ENCODE measurements around the gene SENP3.

The SENP3 gene

DNA sequence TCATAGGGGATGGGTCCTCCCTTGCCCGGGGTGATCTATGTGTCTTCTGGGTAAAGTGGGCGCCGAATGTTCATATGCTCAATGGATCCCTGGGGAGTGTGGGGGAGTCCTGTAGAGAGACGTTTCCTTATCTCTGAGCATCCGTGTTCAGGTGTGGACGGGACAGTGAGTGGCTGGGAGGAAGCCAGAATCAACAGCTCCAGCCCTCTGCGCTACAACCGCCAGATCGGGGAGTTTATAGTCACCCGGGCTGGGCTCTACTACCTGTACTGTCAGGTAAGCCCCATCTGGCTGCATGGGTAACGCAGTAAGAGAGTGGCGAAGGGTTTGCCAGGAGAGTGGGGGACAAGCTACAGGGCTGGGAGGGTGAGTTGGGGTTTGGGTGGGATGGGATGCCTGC is 5.1 kb upstream of the SENP3 start:
- no peak for DNase-seq (ENCODE audit: low read depth in 2 of 2)

DNA sequence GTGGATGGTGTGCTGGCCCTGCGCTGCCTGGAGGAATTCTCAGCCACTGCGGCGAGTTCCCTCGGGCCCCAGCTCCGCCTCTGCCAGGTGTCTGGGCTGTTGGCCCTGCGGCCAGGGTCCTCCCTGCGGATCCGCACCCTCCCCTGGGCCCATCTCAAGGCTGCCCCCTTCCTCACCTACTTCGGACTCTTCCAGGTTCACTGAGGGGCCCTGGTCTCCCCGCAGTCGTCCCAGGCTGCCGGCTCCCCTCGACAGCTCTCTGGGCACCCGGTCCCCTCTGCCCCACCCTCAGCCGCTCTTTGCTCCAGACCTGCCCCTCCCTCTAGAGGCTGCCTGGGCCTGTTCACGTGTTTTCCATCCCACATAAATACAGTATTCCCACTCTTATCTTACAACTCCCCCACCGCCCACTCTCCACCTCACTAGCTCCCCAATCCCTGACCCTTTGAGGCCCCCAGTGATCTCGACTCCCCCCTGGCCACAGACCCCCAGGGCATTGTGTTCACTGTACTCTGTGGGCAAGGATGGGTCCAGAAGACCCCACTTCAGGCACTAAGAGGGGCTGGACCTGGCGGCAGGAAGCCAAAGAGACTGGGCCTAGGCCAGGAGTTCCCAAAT is 4.5 kb upstream of the SENP3 start:
- no peak for DNase-seq (ENCODE audit: low read depth in 2 of 2)

DNA sequence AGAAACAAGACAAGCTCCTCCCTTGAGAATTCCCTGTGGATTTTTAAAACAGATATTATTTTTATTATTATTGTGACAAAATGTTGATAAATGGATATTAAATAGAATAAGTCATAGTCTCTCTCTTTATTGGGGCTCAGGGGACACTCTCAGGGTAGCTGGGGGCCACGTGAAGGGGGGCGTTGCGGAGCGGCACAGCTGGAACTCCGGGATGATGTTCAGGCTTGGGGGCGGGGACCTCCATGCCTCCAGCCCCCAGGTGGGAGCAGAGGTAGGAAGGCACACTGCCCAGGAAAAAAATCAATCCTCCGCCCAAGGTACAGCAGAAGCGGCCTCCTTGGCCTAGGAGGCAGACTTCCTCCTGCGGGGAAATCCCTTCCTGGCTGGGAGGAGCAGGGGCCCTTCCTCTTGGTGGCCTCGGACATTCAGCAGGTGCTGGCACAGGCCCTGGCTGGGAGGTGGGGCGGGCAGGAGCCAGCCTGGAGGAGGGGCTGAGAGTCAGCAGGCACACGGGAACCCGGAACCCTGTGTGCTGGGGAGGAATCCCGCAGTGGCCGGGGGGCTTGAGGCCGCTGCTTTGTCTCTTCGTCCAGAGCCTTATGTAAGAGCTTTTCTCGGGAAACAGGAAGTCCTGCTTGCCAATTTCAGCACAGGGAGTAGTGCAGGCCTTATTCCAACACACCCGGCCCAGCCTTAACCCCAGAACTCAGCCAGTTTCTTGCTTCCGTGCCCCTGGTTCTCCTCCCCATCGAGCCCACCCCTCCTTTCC is 3.8 kb upstream of the SENP3 start:
- DNase-seq (ENCODE audit: low read depth in 2 of 2), result no peak

DNA sequence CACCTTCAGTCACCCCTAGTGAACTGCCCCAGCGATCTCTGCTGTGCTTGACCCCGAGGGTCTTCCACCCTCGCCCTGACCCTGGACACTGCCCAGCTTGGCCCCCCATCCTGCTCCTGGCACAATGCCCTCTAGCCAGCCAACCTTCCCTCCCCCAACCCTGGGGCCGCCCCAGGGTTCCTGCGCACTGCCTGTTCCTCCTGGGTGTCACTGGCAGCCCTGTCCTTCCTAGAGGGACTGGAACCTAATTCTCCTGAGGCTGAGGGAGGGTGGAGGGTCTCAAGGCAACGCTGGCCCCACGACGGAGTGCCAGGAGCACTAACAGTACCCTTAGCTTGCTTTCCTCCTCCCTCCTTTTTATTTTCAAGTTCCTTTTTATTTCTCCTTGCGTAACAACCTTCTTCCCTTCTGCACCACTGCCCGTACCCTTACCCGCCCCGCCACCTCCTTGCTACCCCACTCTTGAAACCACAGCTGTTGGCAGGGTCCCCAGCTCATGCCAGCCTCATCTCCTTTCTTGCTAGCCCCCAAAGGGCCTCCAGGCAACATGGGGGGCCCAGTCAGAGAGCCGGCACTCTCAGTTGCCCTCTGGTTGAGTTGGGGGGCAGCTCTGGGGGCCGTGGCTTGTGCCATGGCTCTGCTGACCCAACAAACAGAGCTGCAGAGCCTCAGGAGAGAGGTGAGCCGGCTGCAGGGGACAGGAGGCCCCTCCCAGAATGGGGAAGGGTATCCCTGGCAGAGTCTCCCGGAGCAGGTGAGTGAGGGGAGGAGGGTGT is 3.0 kb upstream of the SENP3 start, which contains the start of gene TNFSF13:
TSS of gene TNFSF13 (plus strand) at position 207 of the 776 bp plus-strand sequence. CDS start at position 497, 290 bp downstream.
- DNase-seq (ENCODE audit: low read depth in 2 of 2), result no peak

DNA sequence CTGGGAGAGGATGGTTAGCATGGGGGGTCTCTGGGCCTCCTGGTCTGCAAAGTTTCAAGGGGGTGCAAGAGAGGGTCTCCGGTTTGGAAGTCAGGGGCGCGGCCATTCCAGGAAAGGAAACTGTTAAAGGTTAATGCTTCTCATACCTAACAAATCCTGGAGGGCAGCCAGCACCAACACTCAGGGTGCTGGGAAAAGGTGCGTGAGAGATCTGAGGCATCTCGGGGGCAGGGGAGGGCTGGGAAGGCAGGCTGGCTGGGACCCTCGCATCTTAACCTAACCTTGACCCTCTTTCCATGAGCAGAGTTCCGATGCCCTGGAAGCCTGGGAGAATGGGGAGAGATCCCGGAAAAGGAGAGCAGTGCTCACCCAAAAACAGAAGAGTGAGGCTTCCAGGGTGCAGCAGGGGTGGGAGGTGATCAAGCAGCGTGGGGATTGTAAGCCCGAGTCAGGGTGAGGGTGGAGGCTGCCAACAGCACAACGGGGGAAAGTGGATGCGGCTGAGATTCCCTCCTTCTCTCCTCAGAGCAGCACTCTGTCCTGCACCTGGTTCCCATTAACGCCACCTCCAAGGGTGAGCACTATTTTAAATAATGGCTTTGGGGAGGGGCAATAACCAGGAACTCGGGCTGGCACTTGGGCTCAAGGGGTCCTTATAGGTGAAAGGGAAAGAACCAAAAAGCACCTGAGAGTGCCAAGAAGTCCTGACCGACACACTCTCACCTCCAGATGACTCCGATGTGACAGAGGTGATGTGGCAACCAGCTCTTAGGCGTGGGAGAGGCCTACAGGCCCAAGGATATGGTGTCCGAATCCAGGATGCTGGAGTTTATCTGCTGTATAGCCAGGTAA is 2.2 kb upstream of the SENP3 start:
- no peak for DNase-seq (ENCODE audit: low read depth in 2 of 2)

DNA sequence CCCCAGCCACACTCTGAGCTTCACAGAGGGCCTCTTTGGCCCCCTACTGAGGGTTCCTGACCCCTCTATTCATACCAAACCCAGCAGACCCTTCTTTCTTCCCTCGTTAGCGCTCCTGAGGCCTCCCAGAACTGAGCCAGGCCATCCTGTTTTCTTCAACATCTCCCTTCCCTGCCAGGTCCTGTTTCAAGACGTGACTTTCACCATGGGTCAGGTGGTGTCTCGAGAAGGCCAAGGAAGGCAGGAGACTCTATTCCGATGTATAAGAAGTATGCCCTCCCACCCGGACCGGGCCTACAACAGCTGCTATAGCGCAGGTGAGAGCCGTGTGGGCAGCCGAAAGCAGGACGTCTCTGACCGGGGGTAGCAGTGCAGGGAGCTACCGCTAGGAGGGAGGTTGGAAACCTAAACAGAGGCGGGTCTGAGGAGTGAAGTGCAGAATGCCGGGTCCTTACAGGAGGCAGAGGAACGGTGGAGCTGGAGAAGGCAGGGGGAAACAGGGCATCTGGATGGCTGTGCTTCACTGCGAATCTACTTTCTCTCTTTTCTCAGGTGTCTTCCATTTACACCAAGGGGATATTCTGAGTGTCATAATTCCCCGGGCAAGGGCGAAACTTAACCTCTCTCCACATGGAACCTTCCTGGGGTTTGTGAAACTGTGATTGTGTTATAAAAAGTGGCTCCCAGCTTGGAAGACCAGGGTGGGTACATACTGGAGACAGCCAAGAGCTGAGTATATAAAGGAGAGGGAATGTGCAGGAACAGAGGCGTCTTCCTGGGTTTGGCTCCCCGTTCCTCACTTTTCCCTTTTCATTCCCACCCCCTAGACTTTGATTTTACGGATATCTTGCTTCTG is 1.3 kb upstream of the SENP3 start:
- DNase-seq (ENCODE audit: low read depth in 2 of 2), result peak in 1 of 2 donors; percentile 38

DNA sequence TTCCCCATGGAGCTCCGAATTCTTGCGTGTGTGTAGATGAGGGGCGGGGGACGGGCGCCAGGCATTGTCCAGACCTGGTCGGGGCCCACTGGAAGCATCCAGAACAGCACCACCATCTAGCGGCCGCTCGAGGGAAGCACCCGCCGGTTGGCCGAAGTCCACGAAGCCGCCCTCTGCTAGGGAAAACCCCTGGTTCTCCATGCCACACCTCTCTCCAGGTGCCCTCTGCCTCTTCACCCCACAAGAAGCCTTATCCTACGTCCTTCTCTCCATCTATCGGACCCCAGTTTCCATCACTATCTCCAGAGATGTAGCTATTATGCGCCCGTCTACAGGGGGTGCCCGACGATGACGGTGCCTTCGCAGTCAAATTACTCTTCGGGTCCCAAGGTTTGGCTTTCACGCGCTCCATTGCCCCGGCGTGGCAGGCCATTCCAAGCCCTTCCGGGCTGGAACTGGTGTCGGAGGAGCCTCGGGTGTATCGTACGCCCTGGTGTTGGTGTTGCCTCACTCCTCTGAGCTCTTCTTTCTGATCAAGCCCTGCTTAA is 617 bp upstream of the SENP3 start:
- peak; percentile 64 to 71 for DNase-seq (ENCODE audit: low read depth in 2 of 2)

DNA sequence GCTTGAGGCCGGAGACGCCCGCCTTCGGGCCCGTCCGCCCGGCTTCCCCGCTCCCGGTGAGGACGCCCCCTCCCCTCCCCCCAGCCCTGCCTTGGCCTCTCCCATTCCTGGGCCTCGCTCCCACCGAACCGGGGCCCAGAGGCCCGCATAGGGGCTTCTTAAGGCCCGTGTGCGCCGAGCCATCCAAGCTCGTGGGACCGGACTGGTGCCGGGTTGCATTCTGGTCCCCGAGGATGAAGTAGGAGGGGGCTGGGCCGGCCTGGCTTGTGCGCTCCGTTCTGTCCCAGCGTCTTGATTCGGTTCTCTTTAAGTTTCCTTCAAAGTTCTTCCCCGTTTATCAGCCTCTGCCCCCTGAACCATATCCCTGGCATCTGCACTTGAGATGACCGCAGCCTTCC is 488 bp downstream of the SENP3 start:
- no peak for DNase-seq (ENCODE audit: low read depth in 2 of 2)

DNA sequence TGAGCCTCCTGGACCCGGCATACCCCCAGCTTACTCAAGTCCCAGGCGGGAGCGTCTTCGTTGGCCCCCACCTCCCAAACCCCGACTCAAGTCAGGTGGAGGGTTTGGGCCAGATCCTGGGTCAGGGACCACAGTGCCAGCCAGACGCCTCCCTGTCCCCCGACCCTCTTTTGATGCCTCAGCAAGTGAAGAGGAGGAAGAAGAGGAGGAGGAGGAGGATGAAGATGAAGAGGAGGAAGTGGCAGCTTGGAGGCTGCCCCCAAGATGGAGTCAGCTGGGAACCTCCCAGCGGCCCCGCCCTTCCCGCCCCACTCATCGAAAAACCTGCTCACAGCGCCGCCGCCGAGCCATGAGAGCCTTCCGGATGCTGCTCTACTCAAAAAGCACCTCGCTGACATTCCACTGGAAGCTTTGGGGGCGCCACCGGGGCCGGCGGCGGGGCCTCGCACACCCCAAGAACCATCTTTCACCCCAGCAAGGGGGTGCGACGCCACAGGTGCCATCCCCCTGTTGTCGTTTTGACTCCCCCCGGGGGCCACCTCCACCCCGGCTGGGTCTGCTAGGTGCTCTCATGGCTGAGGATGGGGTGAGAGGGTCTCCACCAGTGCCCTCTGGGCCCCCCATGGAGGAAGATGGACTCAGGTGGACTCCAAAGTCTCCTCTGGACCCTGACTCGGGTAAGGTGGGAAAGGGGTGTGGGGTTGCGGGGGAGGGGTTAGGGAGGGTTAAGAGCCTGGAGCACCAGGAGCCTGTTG is 1.6 kb downstream of the SENP3 start:
- DNase-seq (ENCODE audit: low read depth in 2 of 2), result no peak

DNA sequence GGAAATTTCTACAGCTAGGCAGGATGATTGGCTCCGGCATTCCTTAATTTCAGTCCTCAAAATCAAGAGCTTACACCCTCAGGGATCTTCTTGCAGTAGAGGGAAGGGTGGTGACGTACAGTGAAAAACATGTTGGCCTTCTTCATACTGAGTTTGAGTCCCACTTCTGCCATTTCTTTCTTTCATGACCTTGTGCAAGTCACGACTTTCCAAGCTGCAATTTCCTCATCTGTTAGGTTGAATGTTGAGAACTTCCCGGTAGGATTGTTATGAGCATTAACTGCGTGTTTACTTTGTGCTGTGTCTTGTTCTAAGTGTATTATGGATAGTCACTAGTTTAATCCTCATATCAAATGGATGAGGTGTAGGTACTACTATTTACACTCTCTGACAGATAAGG is 7.9 kb downstream of the SENP3 start:
- no peak for DNase-seq (ENCODE audit: low read depth in 2 of 2)

DNA sequence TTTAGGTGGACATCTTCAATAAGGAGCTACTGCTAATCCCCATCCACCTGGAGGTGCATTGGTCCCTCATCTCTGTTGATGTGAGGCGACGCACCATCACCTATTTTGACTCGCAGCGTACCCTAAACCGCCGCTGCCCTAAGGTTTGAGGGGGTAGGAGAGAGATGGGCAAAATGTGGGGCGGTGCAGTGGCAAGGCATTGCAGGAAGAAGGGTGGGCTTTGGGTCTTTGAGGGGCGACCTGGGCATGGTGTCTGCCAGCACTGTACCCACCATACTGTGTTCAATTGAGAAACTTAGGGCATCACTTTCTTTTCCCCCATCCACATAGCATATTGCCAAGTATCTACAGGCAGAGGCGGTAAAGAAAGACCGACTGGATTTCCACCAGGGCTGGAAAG is 8.6 kb downstream of the SENP3 start:
- no peak for DNase-seq (ENCODE audit: low read depth in 2 of 2)

DNA sequence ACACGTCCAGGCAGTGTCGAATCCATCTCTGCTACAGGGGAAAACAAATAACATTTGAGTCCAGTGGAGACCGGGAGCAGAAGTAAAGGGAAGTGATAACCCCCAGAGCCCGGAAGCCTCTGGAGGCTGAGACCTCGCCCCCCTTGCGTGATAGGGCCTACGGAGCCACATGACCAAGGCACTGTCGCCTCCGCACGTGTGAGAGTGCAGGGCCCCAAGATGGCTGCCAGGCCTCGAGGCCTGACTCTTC is 10.5 kb downstream of the SENP3 start:
- DNase-seq (ENCODE audit: low read depth in 2 of 2), result no peak

DNA sequence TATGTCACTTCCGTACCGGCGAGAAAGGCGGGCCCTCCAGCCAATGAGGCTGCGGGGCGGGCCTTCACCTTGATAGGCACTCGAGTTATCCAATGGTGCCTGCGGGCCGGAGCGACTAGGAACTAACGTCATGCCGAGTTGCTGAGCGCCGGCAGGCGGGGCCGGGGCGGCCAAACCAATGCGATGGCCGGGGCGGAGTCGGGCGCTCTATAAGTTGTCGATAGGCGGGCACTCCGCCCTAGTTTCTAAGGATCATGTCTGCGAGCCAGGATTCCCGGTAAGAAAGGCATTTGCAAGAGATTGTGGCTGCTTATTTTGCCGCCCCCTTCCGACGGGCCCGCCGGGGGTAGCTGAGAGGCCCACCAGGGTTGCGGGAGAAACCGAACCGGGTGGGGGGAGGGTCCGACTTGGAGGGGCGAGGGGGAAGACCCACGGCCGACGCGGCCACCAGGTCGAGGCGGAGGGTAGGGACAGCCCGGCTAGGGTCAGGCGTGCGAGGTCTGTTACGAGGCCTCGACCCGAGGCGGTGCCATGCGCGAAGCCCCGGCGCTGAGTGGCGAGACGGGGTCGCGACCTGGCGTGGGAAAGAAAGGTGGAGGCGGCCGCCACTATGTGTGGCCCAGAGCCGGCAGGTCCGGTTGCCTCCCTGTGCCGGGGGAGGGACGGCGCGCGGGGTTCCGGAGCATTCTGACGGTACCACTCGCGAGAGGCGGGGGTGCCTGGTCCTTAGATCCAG is 11.0 kb downstream of the SENP3 start:
- peak; percentile 99 to 100 for DNase-seq (ENCODE audit: low read depth in 2 of 2)

DNA sequence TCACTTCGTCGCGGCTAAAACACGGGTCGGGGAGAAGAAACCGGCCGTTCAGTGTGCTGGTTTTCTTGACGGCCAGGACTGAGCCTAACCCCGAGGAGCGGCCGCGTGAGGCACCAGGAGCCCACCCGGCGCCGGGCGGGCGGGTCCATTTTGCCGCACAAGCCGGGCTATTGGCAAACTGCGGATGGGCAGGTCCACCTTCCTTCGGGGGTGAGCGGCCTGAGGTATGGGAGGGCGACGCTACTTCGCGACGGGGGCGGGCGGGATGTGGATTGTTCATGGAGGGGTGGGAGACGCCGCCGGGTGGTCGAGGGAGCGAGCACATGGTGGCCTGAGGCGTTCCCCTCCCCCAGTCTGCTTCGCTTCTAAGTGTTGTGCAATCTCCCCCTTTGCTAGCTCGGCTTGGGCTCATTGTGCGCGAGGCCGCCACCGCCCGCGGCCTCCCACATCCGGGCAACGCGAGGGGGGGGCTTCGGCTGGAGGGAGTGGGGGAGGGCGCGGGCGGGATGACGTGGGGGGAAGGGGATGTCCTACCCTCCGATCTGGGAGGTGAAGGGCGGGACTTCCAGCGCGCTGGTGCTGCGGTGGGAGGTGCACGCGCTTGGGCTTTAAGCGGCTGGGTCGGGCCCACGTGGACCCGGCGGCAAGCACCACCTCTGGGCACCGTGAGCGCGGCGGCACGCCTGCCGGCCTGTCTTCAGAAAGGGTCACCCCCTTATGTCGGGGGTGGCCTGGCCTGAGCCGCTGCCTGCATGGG is 11.8 kb downstream of the SENP3 start:
- DNase-seq (ENCODE audit: low read depth in 2 of 2), result peak; percentile 80 to 84

DNA sequence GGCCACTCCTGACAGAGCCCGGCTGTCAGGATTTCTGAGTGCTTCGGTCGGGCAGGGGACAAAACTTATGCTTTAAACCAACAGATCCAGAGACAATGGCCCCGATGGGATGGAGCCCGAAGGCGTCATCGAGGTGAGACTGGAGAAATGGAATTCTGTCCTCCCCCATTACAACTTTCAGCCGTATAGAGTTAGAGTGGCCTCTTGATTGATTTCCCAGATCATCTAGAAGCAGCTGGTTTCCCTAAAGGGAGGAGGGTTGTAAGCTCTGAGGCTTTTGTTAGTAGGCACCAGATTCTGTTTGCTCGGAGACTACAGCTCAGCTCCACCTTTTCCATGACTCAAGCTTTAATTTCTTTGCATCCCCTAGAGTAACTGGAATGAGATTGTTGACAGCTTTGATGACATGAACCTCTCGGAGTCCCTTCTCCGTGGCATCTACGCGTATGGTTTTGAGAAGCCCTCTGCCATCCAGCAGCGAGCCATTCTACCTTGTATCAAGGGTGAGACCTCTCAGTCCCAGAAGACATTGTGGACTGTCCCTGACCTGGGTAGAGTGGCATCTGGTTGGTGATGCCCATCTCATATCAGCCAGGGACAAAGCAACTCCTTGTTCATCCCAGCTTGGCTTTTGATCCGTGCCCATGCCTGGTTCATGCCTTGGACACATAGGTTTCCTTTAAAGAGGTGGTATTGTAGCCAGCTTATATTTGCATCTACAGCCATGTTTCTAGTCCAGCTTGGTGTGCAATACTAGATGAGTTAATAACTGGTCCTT is 12.6 kb downstream of the SENP3 start:
- DNase-seq (ENCODE audit: low read depth in 2 of 2), result no peak

DNA sequence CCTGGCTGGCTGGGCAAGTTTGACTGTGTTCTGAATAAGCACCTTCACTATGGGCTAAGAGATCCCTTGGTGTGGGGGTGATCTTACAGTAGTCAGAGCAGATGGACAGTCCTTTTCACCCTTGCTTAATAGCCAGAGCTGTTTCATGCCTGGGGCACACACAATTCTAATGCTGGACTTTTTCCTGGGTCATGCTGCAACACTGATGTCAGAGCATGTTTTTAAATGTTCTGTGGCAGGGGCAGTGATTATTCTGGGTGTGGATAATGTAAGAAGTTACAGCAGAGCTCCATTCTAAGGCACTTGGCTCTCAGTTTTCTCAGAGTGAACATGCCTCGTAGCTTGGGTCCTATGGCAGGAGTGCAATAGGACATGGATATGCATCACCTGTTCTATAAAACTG is 13.8 kb downstream of the SENP3 start:
- no peak for DNase-seq (ENCODE audit: low read depth in 2 of 2)

DNA sequence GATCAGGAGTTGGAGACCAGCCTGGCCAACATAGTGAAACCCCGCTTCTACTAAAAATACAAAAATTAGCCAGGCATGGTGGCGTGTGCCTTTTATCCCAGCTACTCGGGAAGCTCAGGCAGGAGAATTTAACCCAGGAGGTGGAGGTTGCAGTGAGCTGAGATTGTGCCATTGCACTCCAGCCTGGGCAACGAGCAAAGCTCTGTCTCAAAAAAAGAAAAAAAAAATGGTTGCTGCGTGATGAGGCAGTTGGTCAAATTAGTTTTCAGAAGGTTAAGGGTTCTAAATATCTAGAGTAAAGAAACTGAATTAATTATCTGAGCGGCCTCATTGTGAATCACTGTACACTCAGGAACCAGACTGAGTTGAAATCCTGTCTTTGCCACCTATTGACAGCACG is 14.2 kb downstream of the SENP3 start:
- DNase-seq (ENCODE audit: low read depth in 2 of 2), result no peak

DNA sequence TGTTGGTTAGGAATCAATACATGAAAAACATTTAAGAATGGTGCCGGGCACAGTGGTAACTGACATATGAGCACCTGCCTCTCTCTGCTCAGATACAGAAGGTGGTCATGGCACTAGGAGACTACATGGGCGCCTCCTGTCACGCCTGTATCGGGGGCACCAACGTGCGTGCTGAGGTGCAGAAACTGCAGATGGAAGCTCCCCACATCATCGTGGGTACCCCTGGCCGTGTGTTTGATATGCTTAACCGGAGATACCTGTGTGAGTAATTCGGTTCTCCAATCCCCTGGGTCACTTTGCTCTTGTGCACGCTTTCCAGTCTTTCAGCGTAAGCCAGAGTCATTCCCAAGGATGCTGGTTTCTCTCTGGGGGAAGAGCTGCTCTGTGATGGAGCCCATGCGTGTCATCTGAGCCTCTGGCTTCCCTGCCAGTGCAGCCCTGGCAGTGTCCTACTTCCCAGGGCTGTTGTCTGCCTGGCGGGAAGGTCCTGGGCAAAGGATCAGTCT is 14.8 kb downstream of the SENP3 start:
- DNase-seq (ENCODE audit: low read depth in 2 of 2), result no peak

Data from stimulated activated CD4-positive, alpha-beta T cell treated with anti-CD3 and anti-CD28 coated beads, Interleukin-1b, Interleukin-23, amount 100 ng/mL, for 1 hour (primary cell).